Middle frontal gyrus (tissue), 1 donor: Measurements from ENCODE around the gene ATP2B3.

Source experiments
- DNase-seq: peaks from one replicate; pipeline ENCODE4 v3.0.0-alpha.2; 2015; ENCODE audit warnings: low spot score; ENCODE audit errors: extremely low spot score

ATP2B3 gene

DNA sequence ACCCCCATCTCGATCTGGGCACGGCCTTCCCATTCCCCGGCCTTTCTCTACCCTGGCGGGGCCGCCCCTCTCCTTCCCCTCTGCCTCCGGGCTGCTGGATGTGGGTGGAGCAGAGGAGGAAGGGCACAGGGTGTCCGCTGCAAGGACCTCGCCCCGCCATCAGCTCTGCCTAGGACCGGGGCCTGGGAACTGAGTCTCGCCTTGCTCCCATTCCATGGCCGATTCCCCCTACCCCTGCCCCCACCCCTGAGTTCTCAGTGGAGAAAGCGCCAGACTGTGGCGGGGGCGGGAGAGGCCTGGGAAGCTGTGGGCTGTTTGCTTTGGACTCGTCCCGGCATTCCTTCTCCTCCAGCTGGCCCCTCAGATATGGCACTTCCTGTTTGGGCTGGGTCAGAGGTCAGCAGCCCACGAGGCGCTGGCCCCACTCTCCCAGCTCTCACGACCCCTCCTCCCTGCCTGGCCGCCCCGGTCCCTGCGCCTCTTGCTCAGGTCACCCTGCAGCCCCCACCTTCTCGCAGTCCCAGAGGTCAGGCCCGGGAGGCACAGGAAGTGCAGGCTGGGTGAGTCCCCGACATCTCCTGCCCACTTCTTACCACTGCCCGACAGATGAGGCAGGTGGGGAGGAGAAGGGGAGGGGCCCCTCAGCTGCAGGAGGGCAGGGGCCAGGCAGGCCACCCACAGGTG lies 29.1 kb upstream of the ATP2B3 start:
- DNase-seq, result no peak

DNA sequence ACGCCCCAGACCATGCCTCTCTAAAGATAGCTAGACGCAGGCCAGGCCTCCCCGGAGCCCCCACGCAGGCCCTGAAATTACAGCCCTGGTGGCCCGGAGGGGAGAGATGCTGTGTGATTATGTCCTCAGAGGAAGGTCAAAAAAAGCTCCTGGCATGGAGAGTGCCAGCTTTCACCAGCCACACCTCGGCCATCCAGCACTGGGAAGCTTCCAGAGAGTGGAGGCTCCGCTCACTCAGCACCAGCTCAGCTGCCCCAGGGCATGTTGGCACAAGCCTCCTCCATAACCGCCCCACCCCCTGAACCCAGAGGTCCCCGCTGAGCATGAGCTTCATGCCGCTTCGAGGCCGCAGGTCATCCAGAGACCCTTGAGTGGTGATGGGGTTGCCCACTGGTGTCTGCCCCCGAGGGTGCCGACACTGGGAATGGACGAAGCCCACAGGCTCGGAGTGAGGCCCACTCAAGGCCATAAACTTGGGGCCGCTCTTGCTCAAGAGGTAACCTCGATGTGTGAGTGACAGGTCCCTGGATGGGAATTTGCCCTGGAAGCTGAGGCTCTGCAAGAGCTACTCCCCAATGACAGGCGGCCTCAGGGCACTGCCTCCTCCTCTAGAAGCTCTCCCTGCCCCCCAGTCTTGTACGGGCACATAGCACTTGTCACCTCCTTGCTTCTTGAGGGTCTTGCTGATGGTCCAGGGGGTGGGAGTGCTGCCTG lies 27.1 kb upstream of the ATP2B3 start:
- no peak for DNase-seq

DNA sequence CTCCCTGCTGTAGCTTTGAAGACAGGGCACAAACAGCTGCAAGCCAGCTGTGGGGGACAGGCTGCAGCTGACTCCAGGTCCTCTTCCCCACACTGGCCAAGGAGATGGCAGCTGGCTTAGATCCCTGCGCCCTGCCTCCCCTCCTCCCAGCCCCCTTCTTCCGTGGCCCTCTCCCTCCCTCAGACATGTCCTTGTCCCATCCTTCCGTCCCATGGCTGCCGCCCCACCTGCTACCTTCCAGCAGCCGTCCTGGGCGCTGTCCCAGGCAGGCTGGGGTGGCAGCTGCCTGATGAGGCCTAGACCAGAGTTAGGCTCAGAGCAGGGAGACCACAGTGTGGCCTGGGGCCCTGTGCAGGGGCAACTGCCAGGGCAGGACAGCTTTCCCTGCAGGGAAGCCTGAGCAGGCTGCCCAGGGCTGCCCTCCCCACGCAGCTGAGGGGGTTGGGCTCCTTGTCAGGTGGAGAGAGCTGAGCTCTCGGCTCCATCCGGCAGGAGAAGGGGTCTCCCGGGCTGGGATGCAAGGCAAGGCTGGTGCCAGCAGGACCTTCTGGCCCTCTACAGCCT lies 26.0 kb upstream of the ATP2B3 start:
- DNase-seq, result no peak

DNA sequence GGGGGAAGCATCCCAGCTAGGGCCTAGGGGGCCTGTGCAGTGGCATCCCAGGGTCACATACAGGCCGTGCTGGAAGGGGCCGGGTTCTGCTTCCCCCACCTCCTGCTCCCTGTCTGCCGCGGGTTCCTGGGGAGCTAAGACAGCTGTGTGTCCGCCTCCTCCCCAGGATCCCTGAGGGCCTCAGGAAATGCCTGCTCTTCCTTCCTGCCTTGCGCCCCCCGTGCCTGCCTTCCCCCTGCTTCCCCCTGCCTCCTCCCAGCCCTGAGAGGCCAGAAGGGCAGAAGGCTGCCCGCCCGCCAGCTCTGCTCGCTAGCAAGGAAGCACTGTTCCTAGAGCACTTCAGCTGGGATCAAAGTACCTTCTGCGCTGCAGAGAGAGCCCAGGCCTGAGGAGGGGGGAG lies 25.5 kb upstream of the ATP2B3 start:
- no peak for DNase-seq

DNA sequence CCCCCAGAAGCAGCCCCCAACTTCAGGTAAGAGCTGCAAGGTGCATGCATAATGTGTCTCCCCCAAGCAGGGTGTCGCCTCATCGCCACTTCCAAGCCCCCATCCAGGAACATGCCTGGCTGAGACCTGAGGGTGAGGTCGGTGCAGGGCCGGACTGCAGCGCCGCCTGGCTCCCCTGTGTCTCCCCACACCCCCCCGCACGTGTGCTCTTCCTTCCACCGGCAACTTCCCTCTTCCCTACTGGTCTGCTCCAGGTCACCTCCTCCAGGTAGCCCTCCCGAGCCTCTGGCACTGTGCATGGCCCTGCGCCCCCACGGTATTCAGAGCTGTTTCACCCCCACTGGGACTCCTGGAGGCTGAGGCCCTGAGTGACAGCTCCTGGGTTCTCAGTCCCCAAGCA lies 24.9 kb upstream of the ATP2B3 start:
- no peak for DNase-seq

DNA sequence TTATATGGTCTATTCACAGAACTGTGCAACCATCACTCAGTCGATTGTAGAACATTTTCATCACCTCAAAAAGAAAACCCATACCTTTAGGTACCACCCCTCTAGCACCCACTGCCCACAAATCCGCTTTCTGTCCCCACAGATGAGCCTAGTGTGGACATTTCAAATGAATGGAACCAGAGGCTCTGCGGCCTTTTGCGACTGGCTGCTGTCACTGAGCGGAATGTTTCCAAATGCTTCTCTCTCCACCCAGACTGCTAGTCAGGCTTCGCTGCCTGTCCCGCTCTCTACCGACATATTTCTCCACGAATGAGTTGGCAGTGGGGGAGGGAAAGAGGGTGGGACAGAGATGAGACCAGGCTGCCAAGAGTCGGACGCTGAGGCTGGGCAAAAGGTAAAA lies 24.4 kb upstream of the ATP2B3 start:
- no peak for DNase-seq

DNA sequence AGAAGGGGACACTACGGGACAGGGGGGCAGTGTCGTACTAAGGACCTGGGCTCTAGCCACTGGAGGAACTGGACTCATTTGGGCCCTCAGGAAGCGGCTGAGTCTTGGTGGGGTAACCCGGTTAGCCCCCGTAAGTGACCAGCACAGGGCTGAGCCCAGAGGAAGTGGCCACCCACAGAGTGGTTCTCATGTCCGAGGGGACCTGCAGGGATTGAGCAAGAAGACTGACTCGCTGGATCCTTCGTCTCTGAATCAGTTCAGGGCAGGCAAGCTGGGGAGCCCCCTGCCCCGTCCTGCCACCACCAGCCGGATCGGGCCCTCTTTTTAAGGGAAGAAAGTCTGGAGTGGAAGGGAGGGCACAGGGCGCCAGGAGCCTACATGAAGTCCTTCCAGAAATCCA lies 23.4 kb upstream of the ATP2B3 start:
- no peak for DNase-seq

DNA sequence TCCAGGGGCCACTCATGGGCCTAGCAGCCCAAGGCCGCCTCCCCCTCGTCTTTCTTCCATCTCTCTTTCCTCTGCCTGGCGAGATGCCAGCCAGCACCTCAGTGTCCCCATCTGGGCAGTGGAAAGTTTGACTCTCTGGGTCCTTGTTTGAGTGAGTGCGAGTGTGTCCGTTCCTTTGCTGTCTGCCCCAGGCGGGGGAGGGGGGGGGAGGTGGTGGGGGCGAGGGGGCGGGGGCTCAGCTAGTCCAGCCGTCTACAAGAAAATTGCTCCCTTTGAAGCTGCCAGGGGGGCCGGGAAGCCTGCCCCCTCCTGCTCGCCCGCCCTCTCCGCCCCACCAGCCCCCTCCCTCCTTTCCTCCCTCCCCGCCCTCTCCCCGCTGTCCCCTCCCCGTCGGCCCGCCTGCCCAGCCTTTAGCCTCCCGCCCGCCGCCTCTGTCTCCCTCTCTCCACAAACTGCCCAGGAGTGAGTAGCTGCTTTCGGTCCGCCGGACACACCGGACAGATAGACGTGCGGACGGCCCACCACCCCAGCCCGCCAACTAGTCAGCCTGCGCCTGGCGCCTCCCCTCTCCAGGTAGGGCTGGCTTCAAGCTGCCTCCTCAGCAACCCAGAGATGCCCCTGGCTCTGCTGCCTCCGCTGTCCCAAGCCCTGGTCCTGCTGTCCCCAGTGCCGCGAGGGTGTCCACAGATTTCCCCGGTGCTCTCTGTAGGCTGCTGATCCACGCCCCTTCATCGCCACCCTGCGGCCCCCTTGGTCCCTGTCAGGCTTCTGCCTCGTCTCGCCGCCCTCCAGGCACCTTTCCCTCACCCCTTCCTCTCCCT lies 22.7 kb upstream of the ATP2B3 start, which contains the start of gene BGN:
Gene BGN (plus strand): TSS at position 440 of the 821 bp plus-strand sequence. CDS start 9,652 bp downstream, outside the sequence.
- no peak for DNase-seq

DNA sequence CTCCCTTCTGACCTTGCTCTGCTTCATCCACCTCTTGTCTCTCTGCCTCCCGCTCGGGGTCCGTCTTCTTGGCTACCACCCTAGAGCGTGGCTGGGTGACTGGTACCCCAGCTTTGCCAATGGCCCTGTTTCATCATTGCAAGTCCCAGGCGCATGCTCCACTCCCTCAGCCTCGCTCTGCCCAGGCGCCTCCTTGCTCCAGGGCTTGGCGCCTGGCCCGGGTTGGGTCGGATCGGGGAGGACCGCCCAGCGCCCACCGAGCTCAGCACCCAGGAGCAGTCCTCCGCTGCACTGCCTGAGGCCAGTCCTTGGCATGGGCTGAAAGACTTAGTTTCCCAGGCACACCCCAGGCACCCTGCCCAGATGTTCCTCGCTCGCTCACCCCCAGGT lies 22.1 kb upstream of the ATP2B3 start:
- no peak for DNase-seq

DNA sequence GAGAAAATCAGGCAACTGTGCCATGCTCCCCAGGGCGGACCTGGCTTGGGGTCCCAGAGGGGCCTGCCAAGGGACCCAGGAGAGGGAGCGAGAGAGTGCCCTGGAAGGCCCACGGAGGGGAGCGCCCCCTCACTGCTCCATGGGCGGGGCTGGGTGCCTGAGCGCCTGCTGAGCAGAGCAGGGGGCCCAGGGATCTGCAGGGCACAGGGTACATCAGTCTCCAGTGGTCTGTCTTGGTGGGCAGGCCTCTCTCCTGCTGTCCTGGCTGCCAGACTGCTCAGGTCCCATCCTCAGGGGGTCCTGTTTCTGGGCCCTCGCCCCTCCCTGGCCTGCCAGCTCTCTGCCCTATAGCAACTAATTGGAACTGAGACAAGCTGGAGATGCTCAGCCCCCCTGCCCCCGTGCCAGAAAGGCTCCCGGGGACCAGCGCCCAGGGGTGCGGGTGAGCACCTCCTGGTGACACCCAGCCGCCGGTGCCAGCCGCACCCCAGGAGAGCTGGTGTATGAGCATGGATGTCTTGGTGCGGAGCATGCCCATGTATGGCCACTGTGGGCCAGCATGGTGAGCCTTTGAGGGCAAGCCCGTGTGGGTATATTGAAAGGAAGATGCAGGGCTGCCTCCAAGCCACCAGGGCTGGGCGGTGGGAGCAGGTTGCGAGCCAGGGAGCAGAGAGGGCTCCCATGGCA lies 21.4 kb upstream of the ATP2B3 start:
- DNase-seq, result no peak

DNA sequence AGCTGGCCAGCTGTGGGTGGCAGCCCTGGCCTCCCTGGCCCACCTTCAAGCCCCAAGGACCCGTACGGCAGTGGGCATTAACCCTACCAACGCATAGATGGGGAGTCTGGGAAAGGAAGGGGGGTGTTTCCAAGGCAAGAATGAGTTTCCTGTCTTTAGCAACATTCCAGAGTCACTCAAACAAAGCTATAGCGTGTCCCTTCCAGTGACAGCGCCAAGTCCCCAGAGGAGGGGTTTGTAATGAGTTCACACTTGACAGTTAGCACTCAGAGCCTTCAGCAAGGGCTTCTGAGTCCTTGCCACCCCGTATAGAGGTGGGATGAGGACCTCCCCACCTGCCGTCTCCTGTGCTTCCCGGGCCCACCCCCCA lies 20.9 kb upstream of the ATP2B3 start:
- no peak for DNase-seq

DNA sequence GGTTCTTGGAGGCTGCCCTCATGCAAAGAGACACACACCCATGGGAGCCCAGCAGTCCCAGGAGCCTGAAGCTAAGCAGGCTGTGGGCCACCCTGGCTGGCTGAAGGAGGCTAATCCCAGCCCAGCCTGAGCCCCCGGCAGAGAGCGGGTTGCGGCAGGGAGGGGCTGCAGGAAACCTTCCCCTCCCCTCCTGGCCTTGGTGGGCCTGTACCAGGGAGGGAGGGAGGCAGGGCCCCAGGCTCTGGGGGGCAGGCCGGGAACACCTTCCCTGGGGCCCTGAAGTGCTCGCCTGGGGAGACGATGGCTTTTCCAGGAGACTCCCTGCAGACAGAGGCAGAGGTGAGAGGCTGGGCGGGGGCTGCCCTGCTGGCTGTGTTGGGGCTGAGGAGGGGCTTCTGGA lies 19.0 kb upstream of the ATP2B3 start:
- no peak for DNase-seq

DNA sequence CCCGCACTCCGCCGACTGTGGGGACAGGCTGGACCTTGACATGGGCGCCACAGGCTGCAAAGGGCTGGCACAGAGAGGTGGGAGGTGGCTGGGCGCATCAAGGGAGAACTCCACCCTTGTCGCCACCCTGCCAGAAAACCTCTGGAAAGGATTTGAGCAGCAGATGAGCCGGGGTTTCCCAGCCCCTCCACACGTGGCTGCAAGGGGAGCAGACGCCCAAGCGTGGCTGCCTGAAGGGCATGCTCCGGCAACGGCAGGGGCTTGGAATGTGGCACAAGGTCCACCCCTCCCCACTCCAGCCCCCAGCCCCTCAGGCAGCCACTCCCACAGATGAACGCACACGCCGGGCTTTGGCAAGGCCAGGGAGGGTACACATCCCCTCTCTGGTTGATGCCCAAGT lies 18.1 kb upstream of the ATP2B3 start:
- DNase-seq, result no peak

DNA sequence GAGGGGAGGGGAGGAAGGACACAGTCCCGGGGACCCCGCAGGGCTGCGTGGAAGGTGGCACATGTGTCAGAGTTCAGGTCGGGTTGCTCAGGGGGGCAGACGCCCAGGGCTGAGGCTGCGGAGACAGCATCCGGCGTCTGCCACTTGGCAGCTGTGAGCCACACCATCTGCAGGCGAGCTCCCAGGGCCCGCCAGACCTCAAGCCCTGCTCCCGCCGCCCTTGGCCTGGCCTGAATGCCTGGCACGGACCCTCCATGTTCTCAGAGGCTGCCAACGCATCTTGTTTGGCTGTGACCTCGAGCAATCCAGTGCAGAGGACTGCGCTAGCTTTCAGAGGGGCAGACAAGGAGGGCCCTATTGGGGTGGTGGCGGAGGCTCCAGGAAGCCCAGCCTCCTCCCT lies 17.6 kb upstream of the ATP2B3 start:
- no peak for DNase-seq

DNA sequence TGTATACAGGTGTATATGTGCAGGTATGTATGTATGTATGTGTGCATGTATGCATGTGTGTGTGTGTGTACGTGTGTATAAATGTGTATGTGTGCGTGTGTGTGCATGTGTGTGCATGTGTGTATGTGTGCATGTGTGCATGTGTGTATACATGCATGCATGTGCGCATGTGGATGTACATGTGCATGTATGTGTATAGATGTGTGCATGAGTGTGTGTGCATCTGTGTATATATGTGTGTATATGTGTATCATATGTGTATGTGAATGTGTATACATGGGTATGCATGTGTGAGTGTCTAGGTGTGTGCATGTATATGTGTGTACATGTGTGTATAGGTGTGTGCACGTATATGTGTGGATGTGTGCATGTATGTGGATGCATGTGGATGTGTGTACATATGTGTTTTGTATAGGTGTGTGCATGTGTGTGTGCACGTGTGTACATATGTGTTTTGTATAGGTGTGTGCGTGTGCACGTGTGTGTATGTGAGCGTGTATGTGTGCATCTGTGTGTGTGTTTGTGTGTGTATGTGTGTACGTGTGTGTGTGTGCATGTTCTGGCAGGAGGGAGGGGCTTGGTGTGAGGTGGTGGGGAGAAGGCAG lies 16.7 kb upstream of the ATP2B3 start:
- DNase-seq, result no peak

DNA sequence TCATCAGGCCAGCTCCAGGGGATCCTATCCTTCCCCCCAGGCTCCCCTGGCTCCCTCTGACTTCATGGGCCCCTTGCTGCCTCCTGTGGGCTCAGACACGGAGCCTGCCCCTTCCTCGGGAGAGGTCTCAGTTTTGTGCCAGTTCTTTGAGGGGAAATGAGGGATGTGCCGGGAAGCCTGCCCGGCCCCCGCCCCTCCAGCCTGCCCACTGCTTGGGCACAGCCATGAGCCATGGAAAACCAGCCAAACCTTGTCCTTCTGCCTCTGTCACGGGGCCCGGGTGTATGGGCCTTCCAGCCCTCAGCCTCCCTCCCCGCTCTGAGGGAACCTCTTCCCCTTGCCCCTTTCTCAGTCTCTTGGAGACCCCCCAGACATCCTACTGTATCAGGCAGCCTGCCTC lies 15.9 kb upstream of the ATP2B3 start:
- DNase-seq, result no peak

DNA sequence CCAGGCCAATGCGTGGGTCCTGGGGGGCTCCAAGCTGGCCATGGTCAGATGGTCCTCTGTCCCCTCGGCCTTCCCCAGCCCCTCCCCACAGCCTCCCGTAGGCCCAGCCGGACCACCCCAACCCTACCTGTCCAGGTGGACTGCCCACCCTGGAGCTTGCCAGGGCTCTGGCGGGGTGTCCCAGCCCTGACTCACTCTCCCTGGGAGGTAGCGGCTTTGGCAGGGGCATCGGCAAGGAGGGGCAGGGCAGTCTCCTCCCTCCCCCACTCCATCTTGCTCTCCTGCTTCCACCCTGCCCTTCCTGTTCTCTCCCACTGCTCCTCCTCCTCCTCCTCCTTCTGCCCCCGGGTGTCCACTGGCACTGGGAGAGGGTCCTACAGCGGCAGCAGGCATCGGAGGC lies 15.3 kb upstream of the ATP2B3 start:
- DNase-seq, result no peak

DNA sequence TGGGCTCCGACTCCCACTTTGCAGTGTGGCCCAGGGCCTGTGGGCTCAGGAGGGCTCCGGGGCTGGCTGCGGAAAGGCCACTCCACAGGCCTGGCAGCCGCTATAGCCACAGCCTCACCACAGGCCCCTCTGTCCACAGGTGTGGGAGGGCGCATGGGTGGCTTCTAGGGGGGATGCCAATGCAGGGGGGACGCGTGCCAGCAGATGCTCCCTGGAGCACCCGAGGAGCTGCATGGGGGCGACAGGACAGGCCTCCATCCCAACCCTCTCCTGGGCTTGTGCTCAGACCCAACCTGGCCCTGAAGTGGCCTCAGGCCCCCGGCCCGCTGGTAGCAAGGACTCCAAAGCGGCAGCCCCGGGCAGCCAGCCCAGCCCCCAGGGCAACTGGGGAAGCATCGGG lies 14.6 kb upstream of the ATP2B3 start:
- no peak for DNase-seq

DNA sequence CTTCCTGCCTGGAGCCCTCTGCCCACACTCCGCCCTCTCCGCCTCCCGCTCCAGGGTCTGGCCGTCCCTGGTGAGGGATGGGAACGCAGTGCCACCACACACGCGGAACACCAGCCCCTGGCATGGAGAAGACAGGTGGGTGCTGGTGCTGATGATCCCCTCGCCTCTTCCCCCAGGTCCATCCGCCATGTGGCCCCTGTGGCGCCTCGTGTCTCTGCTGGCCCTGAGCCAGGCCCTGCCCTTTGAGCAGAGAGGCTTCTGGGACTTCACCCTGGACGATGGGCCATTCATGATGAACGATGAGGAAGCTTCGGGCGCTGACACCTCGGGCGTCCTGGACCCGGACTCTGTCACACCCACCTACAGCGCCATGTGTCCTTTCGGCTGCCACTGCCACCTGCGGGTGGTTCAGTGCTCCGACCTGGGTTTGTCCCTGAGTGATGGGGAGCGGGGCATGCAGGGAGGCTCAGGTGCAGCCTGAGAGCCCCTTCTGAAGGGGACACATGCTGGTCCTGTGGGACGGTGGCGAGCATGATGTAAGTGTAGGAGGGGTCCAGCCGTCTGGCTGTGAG lies 12.9 kb upstream of the ATP2B3 start:
- DNase-seq, result no peak

DNA sequence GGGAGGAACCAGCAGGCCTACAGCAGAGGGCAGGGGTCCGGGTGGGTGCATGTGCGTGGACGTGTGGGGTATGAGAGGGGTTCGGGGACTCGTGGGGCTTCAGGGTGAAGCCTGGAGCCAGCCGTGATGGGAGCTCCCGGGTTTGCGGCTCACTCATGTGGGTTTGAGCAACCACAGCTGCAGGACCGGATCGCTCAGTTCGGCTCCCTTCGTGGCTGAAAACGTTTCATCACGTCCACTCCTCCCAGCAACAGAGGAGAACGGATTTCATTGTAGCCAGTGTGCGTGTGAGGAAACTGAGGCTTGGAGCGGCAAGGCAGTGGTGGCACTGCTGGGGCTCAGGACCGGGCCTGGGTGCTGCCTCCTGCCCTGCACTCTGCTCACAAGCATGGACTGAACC lies 12.1 kb upstream of the ATP2B3 start:
- DNase-seq, result no peak
